T-cell (primary cell): ENCODE measurements around the gene LRRC57. TPM values are rescaled to one million over a fixed set of nuclear protein-coding genes. Genes with fewer than 3 reads are reported as not detected.

Experiments used
- ATAC-seq, 4 experiments: fragments of 200-7000 bp in 3 of 4; fragments of 150-1000 bp in 1 of 4; cut with Tn5 transposase; replicated peaks in 1 of 4; 1 replicate in 3 of 4; 2 replicates in 1 of 4; pipeline ENCODE4 v1.10.0; 2021; ENCODE audit warnings: moderate library complexity in 3 of 4, mild to moderate bottlenecking in 2 of 4, moderate number of reproducible peaks in 1 of 4
- CTCF ChIA-PET, 2 donors: fragments of 300-600 bp; sonication (Branson Sonifier 250); formaldehyde crosslinking; loops; one replicate each; lab custom pipeline; 2022; ENCODE audit warnings: antibody characterized with exemption in 2 of 2; lab: Charles Lee
- POLR2A ChIA-PET, 2 donors: fragments of 300-600 bp; sonication (Branson Sonifier 250); formaldehyde crosslinking; loops; one replicate each; lab custom pipeline; 2022; ENCODE audit warnings: antibody characterized with exemption in 2 of 2; lab: Charles Lee
- DNase-seq, 35 experiments: peaks; one replicate each; pipeline versions ENCODE4 v3.0.0 to v3.0.0-alpha.2; 2013 to 2023
- H3K27ac ChIP-seq: one replicate; pipeline ENCODE4 v1.5.1; 2013; ENCODE audit warnings: low read length
- H3K27me3 ChIP-seq, 2 experiments: replicated peaks in 1 of 2; 1 replicate in 1 of 2; 2 replicates in 1 of 2; pipeline versions ENCODE4 v1.6.1 to v1.7.0; 2013; ENCODE audit warnings: low read length in 1 of 2, mixed read lengths in 1 of 2; ENCODE audit not compliant: control insufficient read depth in 2 of 2, insufficient read depth in 2 of 2; ENCODE audit errors: extremely low read depth in 1 of 2
- H3K36me3 ChIP-seq, 2 donors: 1 replicate in 1 of 2; 2 replicates in 1 of 2; pipeline versions ENCODE4 v1.6.1 to v1.7.0; 2013; ENCODE audit warnings: low read length in 1 of 2; ENCODE audit not compliant: control insufficient read depth in 2 of 2, insufficient read depth in 1 of 2; ENCODE audit errors: extremely low read depth in 1 of 2
- H3K4me1 ChIP-seq, 2 experiments: 1 replicate in 1 of 2; 2 replicates in 1 of 2; pipeline versions ENCODE4 v1.6.1 to v1.7.0; 2013; ENCODE audit warnings: low read length in 2 of 2, mixed read lengths in 1 of 2; ENCODE audit not compliant: insufficient read depth in 2 of 2, control insufficient read depth in 1 of 2; ENCODE audit errors: extremely low read depth in 1 of 2
- H3K4me3 ChIP-seq, 2 donors: 1 replicate in 1 of 2; 2 replicates in 1 of 2; pipeline versions ENCODE4 v1.5.1 to v1.7.0; 2013; ENCODE audit warnings: mild to moderate bottlenecking in 2 of 2, low read length in 1 of 2, moderate library complexity in 1 of 2; ENCODE audit not compliant: control insufficient read depth in 1 of 2; ENCODE audit errors: extremely low read depth in 1 of 2
- H3K9me3 ChIP-seq: 2 replicates; pipeline ENCODE4 v1.7.0; 2013
- H3K27ac Mint-ChIP-seq, 2 donors: one replicate each; pipeline ENCODE4 v1.8.0; 2020 to 2021; ENCODE audit warnings: mild to moderate bottlenecking in 2 of 2, mixed read lengths in 2 of 2
- H3K27me3 Mint-ChIP-seq, 2 donors: one replicate each; pipeline ENCODE4 v1.8.0; 2021 to 2022; ENCODE audit warnings: mixed read lengths in 2 of 2
- H3K36me3 Mint-ChIP-seq: one replicate; pipeline ENCODE4 v1.8.0; 2021; ENCODE audit warnings: mixed read lengths
- H3K4me1 Mint-ChIP-seq, 3 donors: one replicate each; pipeline ENCODE4 v1.8.0; 2020 to 2022; ENCODE audit warnings: mixed read lengths in 3 of 3, mild to moderate bottlenecking in 1 of 3
- H3K4me3 Mint-ChIP-seq, 3 donors: one replicate each; pipeline ENCODE4 v1.8.0; 2020 to 2022; ENCODE audit warnings: mild to moderate bottlenecking in 3 of 3, mixed read lengths in 3 of 3, moderate library complexity in 3 of 3
- H3K9me3 Mint-ChIP-seq, 3 donors: one replicate each; pipeline ENCODE4 v1.8.0; 2020 to 2022; ENCODE audit warnings: mixed read lengths in 3 of 3
- WGBS: methylation state at CpG from one replicate; pipeline ENCODE4 v1.1.5; 2013; ENCODE audit warnings: missing lambda C conversion rate; ENCODE audit not compliant: insufficient coverage; 5-methylcytosine and 5-hydroxymethylcytosine counted together
- total RNA-seq, 35 experiments: library from RNA in 6 of 35; stranded (reverse) in 6 of 35; fragments of 120-200 nt in 1 of 35; gene quantifications; one replicate each; pipeline versions ENCODE4 v1.2.1 to v1.2.4 and lab custom pipeline; 2013 to 2026

LRRC57 gene
- total RNA-seq, 5 donors from 2014 or later (not counting 1 experiment from before 2014, with no cell fraction given), result 13.4 to 24.6 (median 18.4) TPM

- Histone ChIP-seq H3K9me3 (no peaks in the 10 kb centered on the region), H3K27ac (no peak overlapping the region), H3K36me3 (peaks cover 0 to 32% of the 10 kb centered on the region in 2 donors), H3K4me3 (no peak overlapping the region), H3K4me1 (peaks cover 5 to 23% of the 10 kb centered on the region in 2 experiments), H3K27me3 (no peaks in the 10 kb centered on the region)
- ATAC-seq (no peak), DNase-seq (no peak)
- H3K27me3 Mint-ChIP-seq, result no peaks in the 10 kb centered on the region
- 65% methylated on average over 3 of the region's 4 CpGs for WGBS
- H3K4me1 Mint-ChIP-seq, result peaks cover 37 to 45% (median 43%) of the 10 kb centered on the region in 3 donors
- peak overlapping the region in 1 of 2 donors; percentile 24 for H3K27ac Mint-ChIP-seq
- CTCF ChIA-PET, result interaction anchor here in 1 of 2 donors (0.5 to 0.6 kb wide), 2 partner anchors 1053 to 1065 kb away, joined by 3 read pairs; no protein-coding TSS in a partner anchor
- no peak overlapping the region for H3K4me3 Mint-ChIP-seq
- H3K36me3 Mint-ChIP-seq, result peaks cover 11% of the 10 kb centered on the region
- no peaks in the 10 kb centered on the region for H3K9me3 Mint-ChIP-seq
- POLR2A ChIA-PET, result interaction anchor here in 1 of 2 donors (0.5 kb wide), 2 partner anchors 18 to 88 kb away, joined by 4 to 8 read pairs; no protein-coding TSS in a partner anchor
Measured at GRCh38 chr15:42544853-42545629, 3.6 kb downstream of the LRRC57 start.

- H3K36me3 Mint-ChIP-seq, result peaks cover 44% of the 10 kb centered on the region
- H3K4me3 ChIP-seq, result no peak overlapping the region
- no peaks in the 10 kb centered on the region for H3K27me3 Mint-ChIP-seq
- no peak for DNase-seq
- peaks cover 11 to 30% of the 10 kb centered on the region in 2 donors for H3K36me3 ChIP-seq
- H3K4me1 Mint-ChIP-seq, result no peaks in the 10 kb centered on the region
- POLR2A ChIA-PET, result interaction anchor here in 1 of 2 donors (0.6 kb wide), 1 partner anchor 35 kb away, joined by 5 read pairs; no protein-coding TSS in a partner anchor
- no peak overlapping the region for H3K27ac ChIP-seq
- H3K9me3 Mint-ChIP-seq, result no peaks in the 10 kb centered on the region
- ATAC-seq, result no peak
- H3K27ac Mint-ChIP-seq, result no peak overlapping the region
- H3K4me1 ChIP-seq, result no peaks in the 10 kb centered on the region
- H3K9me3 ChIP-seq, result no peaks in the 10 kb centered on the region
- no peak overlapping the region for H3K4me3 Mint-ChIP-seq
- WGBS, result no CpG with 5 or more reads among the region's 1 CpG
- CTCF ChIA-PET, result no interaction called here
- no peaks in the 10 kb centered on the region for H3K27me3 ChIP-seq
Measured at GRCh38 chr15:42533246-42533645, 15.3 kb downstream of the LRRC57 start.

DNA sequence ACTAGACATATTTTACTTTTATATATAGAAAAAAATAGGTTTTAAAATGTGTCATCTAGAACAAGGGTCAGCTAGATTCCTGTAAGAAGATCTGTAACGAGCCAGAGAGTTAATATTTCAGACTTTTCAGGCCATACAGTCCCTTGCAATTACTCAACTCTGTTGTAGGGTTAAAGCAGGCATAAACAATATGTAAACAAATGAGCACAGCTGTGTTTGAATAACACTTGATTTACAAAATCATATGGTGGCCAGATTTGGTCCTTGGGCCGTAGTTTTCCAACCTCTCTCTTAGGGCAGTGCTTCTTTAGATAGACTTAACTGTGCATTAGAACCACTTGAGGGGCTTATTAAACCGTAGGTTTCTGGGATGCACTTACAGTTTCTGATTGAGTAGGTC is 19.6 kb downstream of the LRRC57 start:
- no peaks in the 10 kb centered on the region for H3K27me3 ChIP-seq
- Mint-ChIP-seq H3K36me3 (peaks cover 35% of the 10 kb centered on the region), H3K27ac (no peak overlapping the region), H3K4me1 (no peaks in the 10 kb centered on the region), H3K27me3 (no peaks in the 10 kb centered on the region), H3K9me3 (no peaks in the 10 kb centered on the region), H3K4me3 (no peak overlapping the region)
- no peak for DNase-seq
- CTCF ChIA-PET, result no interaction called here
- H3K27ac ChIP-seq, result no peak overlapping the region
- H3K36me3 ChIP-seq, result peaks cover 15 to 32% of the 10 kb centered on the region in 2 donors
- H3K4me1 ChIP-seq, result no peaks in the 10 kb centered on the region
- H3K9me3 ChIP-seq, result no peaks in the 10 kb centered on the region
- no peak for ATAC-seq
- no peak overlapping the region for H3K4me3 ChIP-seq
- no CpG with 5 or more reads among the region's 3 CpGs for WGBS
- POLR2A ChIA-PET, result no interaction called here

DNA sequence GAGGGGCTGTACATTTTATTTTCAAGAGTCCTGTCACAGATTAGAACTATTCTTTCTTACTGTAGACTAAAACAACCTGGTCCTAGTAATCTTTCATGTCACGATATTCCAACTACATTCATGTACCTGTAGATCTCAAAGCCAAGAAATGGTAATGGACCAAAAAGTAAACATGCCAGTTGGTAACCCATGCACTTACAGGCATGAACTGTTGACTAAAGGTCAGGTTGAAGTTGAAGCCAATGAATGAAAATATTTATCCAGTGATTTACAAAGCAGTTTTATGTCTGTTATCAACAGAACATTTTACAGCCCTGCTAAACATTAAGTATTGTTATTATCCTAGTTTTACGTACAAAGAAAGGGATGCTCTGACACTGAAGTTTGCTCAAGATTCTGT is 25.3 kb downstream of the LRRC57 start:
- no peak overlapping the region for H3K4me3 ChIP-seq
- CTCF ChIA-PET, result no interaction called here
- H3K4me1 Mint-ChIP-seq, result no peaks in the 10 kb centered on the region
- H3K4me3 Mint-ChIP-seq, result no peak overlapping the region
- no peaks in the 10 kb centered on the region for H3K27me3 ChIP-seq
- DNase-seq (no peak), ATAC-seq (no peak)
- H3K36me3 Mint-ChIP-seq, result peaks cover 17% of the 10 kb centered on the region
- H3K9me3 ChIP-seq, result no peaks in the 10 kb centered on the region
- WGBS, result no CpG with 5 or more reads among the region's 2 CpGs
- H3K27ac Mint-ChIP-seq, result no peak overlapping the region
- peaks cover 5 to 20% of the 10 kb centered on the region in 2 donors for H3K36me3 ChIP-seq
- H3K27me3 Mint-ChIP-seq, result no peaks in the 10 kb centered on the region
- H3K4me1 ChIP-seq, result no peaks in the 10 kb centered on the region
- H3K9me3 Mint-ChIP-seq, result no peaks in the 10 kb centered on the region
- H3K27ac ChIP-seq, result no peak overlapping the region
- POLR2A ChIA-PET, result no interaction called here

- Mint-ChIP-seq H3K4me3 (no peak overlapping the region), H3K36me3 (peaks cover 41% of the 10 kb centered on the region), H3K4me1 (peaks cover 5 to 13% (median 6%) of the 10 kb centered on the region in 3 donors), H3K9me3 (no peaks in the 10 kb centered on the region), H3K27ac (no peak overlapping the region), H3K27me3 (no peaks in the 10 kb centered on the region)
- Histone ChIP-seq H3K4me3 (no peak overlapping the region), H3K27ac (no peak overlapping the region), H3K36me3 (peaks cover 0 to 33% of the 10 kb centered on the region in 2 donors), H3K27me3 (no peaks in the 10 kb centered on the region), H3K9me3 (no peaks in the 10 kb centered on the region), H3K4me1 (no peaks in the 10 kb centered on the region)
- no CpG with 5 or more reads among the region's 4 CpGs for WGBS
- ChIA-PET POLR2A (interaction anchor here in 1 of 2 donors (0.6 kb wide), 1 partner anchor 139 kb away, joined by 12 read pairs; no protein-coding TSS in a partner anchor), CTCF (interaction anchor here in 1 of 2 donors (0.6 kb wide), 1 partner anchor 51 kb away, joined by 3 read pairs; no protein-coding TSS in a partner anchor)
- DNase-seq, result no peak
- ATAC-seq, result no peak
Measured at GRCh38 chr15:42511007-42511391, 37.6 kb downstream of the LRRC57 start.

DNA sequence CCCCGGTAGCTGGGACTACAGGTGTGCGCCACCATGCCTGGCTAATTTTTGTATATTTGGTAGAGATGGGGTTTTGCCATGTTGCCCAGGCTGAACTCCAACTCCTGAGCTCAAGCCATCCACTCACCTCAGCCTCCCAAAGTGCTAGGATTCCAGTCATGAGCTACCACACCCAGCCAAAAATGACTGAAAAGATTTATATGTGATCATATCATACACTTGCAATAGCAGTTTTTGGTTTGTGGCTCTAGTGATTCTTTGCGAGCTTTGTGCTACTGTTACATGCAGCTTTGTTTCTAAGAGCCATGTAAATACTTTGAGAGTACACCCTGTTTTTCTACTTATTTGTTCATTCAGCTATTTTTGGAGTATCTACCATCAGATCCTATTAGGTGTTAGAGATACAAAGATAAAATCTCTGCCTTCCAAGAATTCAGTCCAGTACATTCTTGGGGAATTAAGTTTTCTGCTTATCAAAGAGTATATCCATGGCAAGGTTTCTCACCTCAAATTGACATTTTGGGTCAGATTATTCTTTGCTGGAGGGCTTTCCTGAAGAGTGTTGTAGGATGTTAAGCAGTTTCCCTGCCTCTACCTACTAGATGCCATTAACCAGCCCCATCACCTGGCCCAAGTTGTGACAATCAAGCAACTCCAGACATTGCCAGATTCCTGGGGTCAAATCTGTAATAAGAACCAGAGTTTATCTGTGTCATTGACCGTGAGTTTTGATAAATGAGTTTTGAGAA is 38.2 kb downstream of the LRRC57 start:
- ChIA-PET POLR2A (interaction anchor here (0.5 to 0.6 kb wide), 2 partner anchors 140 to 308 kb away, joined by 3 to 12 read pairs; no protein-coding TSS in a partner anchor), CTCF (interaction anchor here in 1 of 2 donors (0.6 kb wide), 2 partner anchors 10 to 52 kb away, joined by 3 to 4 read pairs; no protein-coding TSS in a partner anchor)
- no peaks in the 10 kb centered on the region for H3K9me3 Mint-ChIP-seq
- H3K36me3 Mint-ChIP-seq, result peaks cover 36% of the 10 kb centered on the region
- no peak overlapping the region for H3K27ac ChIP-seq
- peaks cover 6 to 13% (median 6%) of the 10 kb centered on the region in 3 donors for H3K4me1 Mint-ChIP-seq
- no peaks in the 10 kb centered on the region for H3K27me3 Mint-ChIP-seq
- H3K4me1 ChIP-seq, result no peaks in the 10 kb centered on the region
- no peak overlapping the region for H3K27ac Mint-ChIP-seq
- DNase-seq (no peak), ATAC-seq (no peak)
- H3K4me3 Mint-ChIP-seq, result no peak overlapping the region
- peaks cover 0 to 28% of the 10 kb centered on the region in 2 donors for H3K36me3 ChIP-seq
- H3K27me3 ChIP-seq, result no peaks in the 10 kb centered on the region
- WGBS, result no CpG with 5 or more reads among the region's 4 CpGs
- no peaks in the 10 kb centered on the region for H3K9me3 ChIP-seq
- no peak overlapping the region for H3K4me3 ChIP-seq
